K562 (cell line): Measurements from ENCODE around the gene GOLGA2. TPM values are rescaled to one million over a fixed set of nuclear protein-coding genes. Genes with fewer than 3 reads are reported as not detected.

Experiments
- BACH1 ChIP-seq: fragments of 200-800 bp; sonication (Bioruptor generic); IDR thresholded peaks from 2 replicates; pipeline ENCODE4 v1.6.1; 2016; ENCODE audit warnings: missing genetic modification characterization, missing compliant biosample characterization
- BRD4 ChIP-seq: fragments of 200-600 bp; sonication (generic); IDR thresholded peaks from 2 replicates; pipeline ENCODE4 v1.6.1; 2017; ENCODE audit warnings: inconsistent platforms
- BRF1 ChIP-seq: IDR thresholded peaks from 3 replicates; pipeline ENCODE4 v1.6.1; 2011; ENCODE audit warnings: borderline replicate concordance, mild to moderate bottlenecking; ENCODE audit not compliant: insufficient read length; ENCODE audit errors: extremely low read depth
- DACH1 ChIP-seq: fragments of 450-650 bp; IDR thresholded peaks from 2 replicates; pipeline ENCODE4 v1.6.1; 2018; ENCODE audit not compliant: partially characterized antibody
- HDAC8 ChIP-seq: fragments of 450-650 bp; IDR thresholded peaks from 2 replicates; pipeline ENCODE4 v1.6.1; 2016; ENCODE audit warnings: mild to moderate bottlenecking, missing genetic modification characterization, moderate library complexity, missing compliant biosample characterization
- HDGF ChIP-seq: fragments of 450-650 bp; IDR thresholded peaks from 2 replicates; pipeline ENCODE4 v1.6.1; 2016
- HMGN3 ChIP-seq: IDR thresholded peaks from 2 replicates; pipeline ENCODE4 v1.6.1; 2011; ENCODE audit warnings: borderline replicate concordance, low read depth, mild to moderate bottlenecking, mixed read lengths, low read length; ENCODE audit not compliant: insufficient read length; ENCODE audit errors: extremely low read depth
- LEF1 ChIP-seq: fragments of 450-650 bp; IDR thresholded peaks from 2 replicates; pipeline ENCODE4 v1.6.1; 2016; ENCODE audit warnings: mild to moderate bottlenecking
- MIER1 ChIP-seq: fragments of 450-650 bp; IDR thresholded peaks from 2 replicates; pipeline ENCODE4 v1.6.1; 2016; ENCODE audit warnings: antibody characterized with exemption, mild to moderate bottlenecking, low read depth
- PHTF2 ChIP-seq: fragments of 250-450 bp; sonication (Bioruptor Pico); IDR thresholded peaks from 2 replicates; pipeline ENCODE4 v1.5.0; 2021; ENCODE audit warnings: mild to moderate bottlenecking
- PTTG1 ChIP-seq: fragments of 450-650 bp; IDR thresholded peaks from 2 replicates; pipeline ENCODE4 v1.6.1; 2016; ENCODE audit warnings: low read depth, mild to moderate bottlenecking, missing genetic modification characterization, missing compliant biosample characterization
- SAFB ChIP-seq: fragments of 200-400 bp; formaldehyde crosslinking; IDR thresholded peaks from 2 replicates; pipeline ENCODE4 v1.6.1; 2017; ENCODE audit warnings: low read depth, low read length, borderline replicate concordance
- SMARCB1 ChIP-seq: IDR thresholded peaks from 2 replicates; pipeline ENCODE4 v1.6.1; 2011; ENCODE audit warnings: improper control_type of control experiment, low read depth; ENCODE audit not compliant: insufficient read length
- SPI1 ChIP-seq: IDR thresholded peaks from 2 replicates; pipeline ENCODE4 v1.6.1; 2011; ENCODE audit warnings: low read depth, low read length, control low read depth, borderline replicate concordance
- ZKSCAN1 ChIP-seq: fragments of 150-350 bp; IDR thresholded peaks from 2 replicates; pipeline ENCODE4 v1.6.1; 2016; ENCODE audit warnings: low read depth, low read length
- polyA plus RNA-seq, 8 experiments: library from polyadenylated mRNA; depleted of rRNA in 4 of 8; stranded (reverse) in 5 of 8; unstranded in 3 of 8; fragments of >200 nt; fragmentation: Nextera tagmentation in 2 of 8; fragmentation: Illumina TruSeq in 1 of 8; extraction: Ambion mirVana in 2 of 8; extraction: Trizol in 1 of 8; gene quantifications; 2 replicates each; pipeline versions ENCODE4 v1.2.1 to v1.2.3, GENCODE V29; 2011 to 2014; ENCODE audit warnings: inconsistent platforms in 1 of 8, missing spikeins in 1 of 8
- total RNA-seq, 7 experiments: library from RNA; depleted of rRNA in 6 of 7; stranded (reverse); fragments of >200 nt in 6 of 7; fragmentation: Illumina TruSeq in 2 of 7; extraction: Trizol in 2 of 7; gene quantifications; 2 replicates each; pipeline versions ENCODE4 v1.2.1 to v1.2.3, GENCODE V29; 2011 to 2021; ENCODE audit warnings: low replicate concordance in 1 of 7
- TF ChIP-seq, protein P1 (sequence below): fragments of 450-650 bp; formaldehyde crosslinking; IDR thresholded peaks from 2 replicates; pipeline ENCODE4 v1.4.0; 2020; ENCODE audit warnings: mild to moderate bottlenecking, mixed read lengths
- TF ChIP-seq, protein P2 (sequence below): fragments of 450-650 bp; conservative IDR thresholded peaks from 2 replicates; pipeline ENCODE4 v1.6.1; 2016; ENCODE audit warnings: missing genetic modification characterization, low read depth, mild to moderate bottlenecking, control low read depth, missing compliant biosample characterization
- TF ChIP-seq, protein P3 (sequence below): fragments of 250-450 bp; sonication (Bioruptor Pico); IDR thresholded peaks from 2 replicates; pipeline ENCODE4 v1.4.0; 2020
- TF ChIP-seq, protein P4 (sequence below), 2 experiments: IDR thresholded peaks in 1 of 2; conservative IDR thresholded peaks in 1 of 2; 2 replicates each; pipeline ENCODE4 v1.6.1; 2016; ENCODE audit warnings: low read depth in 2 of 2, mild to moderate bottlenecking in 1 of 2, missing compliant biosample characterization in 1 of 2, missing genetic modification characterization in 1 of 2, moderate library complexity in 1 of 2

Gene GOLGA2
- total and polyA plus RNA-seq, 9 of the 15 experiments (the other 6 are each of a cell fraction or from before 2014, with no cell fraction given), result 15.7 to 138 (median 76.0) TPM

DNA sequence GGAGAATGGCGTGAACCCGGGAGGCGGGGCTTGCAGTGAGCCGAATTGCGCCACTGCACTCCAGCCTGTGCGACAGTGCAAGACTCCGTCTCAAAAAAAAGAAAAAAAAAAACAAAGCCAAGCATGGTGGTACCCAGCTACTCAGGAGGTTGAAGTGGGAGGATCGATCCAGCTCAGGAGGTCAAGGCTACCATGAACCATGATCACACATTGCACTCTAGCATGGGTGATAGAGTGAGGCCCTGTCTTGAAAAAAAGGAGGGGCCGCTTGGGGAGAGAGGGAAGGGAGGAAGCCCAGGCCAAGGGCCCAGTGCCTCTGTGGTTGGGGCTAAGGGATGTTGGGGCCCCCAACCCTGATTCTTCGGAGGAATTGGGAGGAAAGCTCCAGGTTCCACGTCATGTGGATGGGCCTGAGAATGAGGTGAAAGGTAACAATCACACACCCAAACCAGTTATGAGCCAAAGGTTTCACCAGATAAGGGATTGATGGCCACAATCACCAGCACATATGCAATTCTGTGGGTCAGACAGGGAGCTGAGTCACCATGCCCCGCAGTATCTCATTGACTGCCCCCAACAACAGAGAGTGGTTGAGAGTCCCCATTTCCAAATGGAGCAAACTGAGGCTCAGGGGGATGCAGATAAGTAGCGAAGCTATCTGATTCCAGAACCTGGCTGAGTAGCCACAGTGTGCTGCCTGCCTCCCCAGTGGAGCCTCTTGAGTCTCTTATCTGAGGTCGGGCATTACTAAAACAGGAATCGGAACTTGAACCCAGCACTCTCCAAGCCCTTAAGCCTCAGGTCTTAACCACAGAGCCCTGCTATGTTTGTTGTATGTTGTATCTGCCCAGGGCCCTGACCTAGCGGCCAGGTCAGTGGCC lies 20.8 kb upstream of the GOLGA2 start (continued):
- TF ChIP-seq, protein P1, sequence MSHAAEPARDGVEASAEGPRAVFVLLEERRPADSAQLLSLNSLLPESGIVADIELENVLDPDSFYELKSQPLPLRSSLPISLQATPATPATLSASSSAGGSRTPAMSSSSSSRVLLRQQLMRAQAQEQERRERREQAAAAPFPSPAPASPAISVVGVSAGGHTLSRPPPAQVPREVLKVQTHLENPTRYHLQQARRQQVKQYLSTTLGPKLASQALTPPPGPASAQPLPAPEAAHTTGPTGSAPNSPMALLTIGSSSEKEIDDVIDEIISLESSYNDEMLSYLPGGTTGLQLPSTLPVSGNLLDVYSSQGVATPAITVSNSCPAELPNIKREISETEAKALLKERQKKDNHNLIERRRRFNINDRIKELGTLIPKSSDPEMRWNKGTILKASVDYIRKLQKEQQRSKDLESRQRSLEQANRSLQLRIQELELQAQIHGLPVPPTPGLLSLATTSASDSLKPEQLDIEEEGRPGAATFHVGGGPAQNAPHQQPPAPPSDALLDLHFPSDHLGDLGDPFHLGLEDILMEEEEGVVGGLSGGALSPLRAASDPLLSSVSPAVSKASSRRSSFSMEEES, result no peak
- peak; percentile 62; the same call in 1 of the 2 replicates for TF ChIP-seq HDAC8 (tag)
- TF ChIP-seq SMARCB1, result peak; percentile 99
- no peak for TF ChIP-seq HDGF
- TF ChIP-seq SPI1, result peak; percentile 50; the same call in 1 of the 2 replicates
- TF ChIP-seq PTTG1 (tag), result no peak
- no peak for TF ChIP-seq BRD4
- TF ChIP-seq LEF1, result no peak
- TF ChIP-seq, protein P2, sequence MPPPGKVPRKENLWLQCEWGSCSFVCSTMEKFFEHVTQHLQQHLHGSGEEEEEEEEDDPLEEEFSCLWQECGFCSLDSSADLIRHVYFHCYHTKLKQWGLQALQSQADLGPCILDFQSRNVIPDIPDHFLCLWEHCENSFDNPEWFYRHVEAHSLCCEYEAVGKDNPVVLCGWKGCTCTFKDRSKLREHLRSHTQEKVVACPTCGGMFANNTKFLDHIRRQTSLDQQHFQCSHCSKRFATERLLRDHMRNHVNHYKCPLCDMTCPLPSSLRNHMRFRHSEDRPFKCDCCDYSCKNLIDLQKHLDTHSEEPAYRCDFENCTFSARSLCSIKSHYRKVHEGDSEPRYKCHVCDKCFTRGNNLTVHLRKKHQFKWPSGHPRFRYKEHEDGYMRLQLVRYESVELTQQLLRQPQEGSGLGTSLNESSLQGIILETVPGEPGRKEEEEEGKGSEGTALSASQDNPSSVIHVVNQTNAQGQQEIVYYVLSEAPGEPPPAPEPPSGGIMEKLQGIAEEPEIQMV, result no peak
- TF ChIP-seq DACH1, result no peak
- TF ChIP-seq, protein P3, sequence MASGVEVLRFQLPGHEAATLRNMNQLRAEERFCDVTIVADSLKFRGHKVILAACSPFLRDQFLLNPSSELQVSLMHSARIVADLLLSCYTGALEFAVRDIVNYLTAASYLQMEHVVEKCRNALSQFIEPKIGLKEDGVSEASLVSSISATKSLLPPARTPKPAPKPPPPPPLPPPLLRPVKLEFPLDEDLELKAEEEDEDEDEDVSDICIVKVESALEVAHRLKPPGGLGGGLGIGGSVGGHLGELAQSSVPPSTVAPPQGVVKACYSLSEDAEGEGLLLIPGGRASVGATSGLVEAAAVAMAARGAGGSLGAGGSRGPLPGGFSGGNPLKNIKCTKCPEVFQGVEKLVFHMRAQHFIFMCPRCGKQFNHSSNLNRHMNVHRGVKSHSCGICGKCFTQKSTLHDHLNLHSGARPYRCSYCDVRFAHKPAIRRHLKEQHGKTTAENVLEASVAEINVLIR (CRISPR knock-in tag), result peak; percentile 60
- TF ChIP-seq MIER1, result no peak
- TF ChIP-seq BRF1, result no peak
- peak; percentile 93 for TF ChIP-seq ZKSCAN1
- TF ChIP-seq SAFB, result no peak
- TF ChIP-seq, protein P4, sequence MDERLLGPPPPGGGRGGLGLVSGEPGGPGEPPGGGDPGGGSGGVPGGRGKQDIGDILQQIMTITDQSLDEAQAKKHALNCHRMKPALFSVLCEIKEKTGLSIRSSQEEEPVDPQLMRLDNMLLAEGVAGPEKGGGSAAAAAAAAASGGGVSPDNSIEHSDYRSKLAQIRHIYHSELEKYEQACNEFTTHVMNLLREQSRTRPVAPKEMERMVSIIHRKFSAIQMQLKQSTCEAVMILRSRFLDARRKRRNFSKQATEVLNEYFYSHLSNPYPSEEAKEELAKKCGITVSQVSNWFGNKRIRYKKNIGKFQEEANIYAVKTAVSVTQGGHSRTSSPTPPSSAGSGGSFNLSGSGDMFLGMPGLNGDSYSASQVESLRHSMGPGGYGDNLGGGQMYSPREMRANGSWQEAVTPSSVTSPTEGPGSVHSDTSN (CRISPR knock-in tag; IDR thresholded peaks at IDR 0.05; ENCODE audit: low read depth), result no peak
- TF ChIP-seq, protein P4 (tag; conservative IDR thresholded peaks at IDR 0.05; ENCODE audit: low read depth), result no peak
- no peak for TF ChIP-seq PHTF2 (CRISPR knock-in tag)
- TF ChIP-seq BACH1 (tag), result no peak
- no peak for TF ChIP-seq HMGN3
